Mucosa of descending colon (tissue), 3 donors: Measurements from ENCODE around the gene SORCS2. TPM values are rescaled to one million over a fixed set of nuclear protein-coding genes. Genes with fewer than 3 reads are reported as not detected.

Source experiments
- ATAC-seq: fragments of 200-7000 bp; cut with Tn5 transposase; one replicate; pipeline ENCODE4 v1.9.1; 2020; ENCODE audit warnings: mild to moderate bottlenecking, moderate library complexity
- DNase-seq, 3 donors: peaks; one replicate each; pipeline ENCODE4 v3.0.0-alpha.2; 2020
- H3K36me3 ChIP-seq: fragments of 200-600 bp; one replicate; pipeline ENCODE4 v1.8.0; 2021; ENCODE audit warnings: low read depth, mild to moderate bottlenecking
- H3K4me1 ChIP-seq: fragments of 200-600 bp; one replicate; pipeline ENCODE4 v1.8.0; 2021; ENCODE audit warnings: low read depth, mild to moderate bottlenecking
- H3K4me3 ChIP-seq: fragments of 200-600 bp; one replicate; pipeline ENCODE4 v1.8.0; 2021; ENCODE audit warnings: mild to moderate bottlenecking
- H3K9me3 ChIP-seq: fragments of 200-600 bp; one replicate; pipeline ENCODE4 v1.8.0; 2021; ENCODE audit warnings: mild to moderate bottlenecking
- intact Hi-C, 2 donors: fragments of 100-400 bp; cut with DNase I in 1 of 2; cut with micrococcal nuclease in 1 of 2; formaldehyde crosslinking; loops; one replicate each; pipeline versions ENCODE4 v1.11.0 to v1.11.1; 2022; cut with DNase I, micrococcal nuclease
- total RNA-seq, 3 donors: library from RNA; stranded (reverse); fragmentation: NEBNext Ultra II Directional in 2 of 3; extraction: Animal tissue kit (Norgen Biotek cat#: 25700) in 2 of 3; gene quantifications; one replicate each; pipeline versions ENCODE4 v1.2.1 to v1.2.4, GENCODE V29; 2021 to 2023
- TF ChIP-seq, protein P1 (sequence below): fragments of 200-600 bp; IDR thresholded peaks from one replicate; pipeline ENCODE4 v1.8.0; 2022; ENCODE audit warnings: antibody characterized with exemption, mild to moderate bottlenecking
- donor health status: DM: no; HTN: no; CAD: no; lungs with moderate emphysema.
- donor health status: DM: no; HTN: no; CAD: no.
- donor health status: DM: no; HTN: yes; CAD: no.

SORCS2 gene
- total RNA-seq, 3 donors from 2014 or later, result 0.20 to 3.1 (median 1.5) TPM

DNA sequence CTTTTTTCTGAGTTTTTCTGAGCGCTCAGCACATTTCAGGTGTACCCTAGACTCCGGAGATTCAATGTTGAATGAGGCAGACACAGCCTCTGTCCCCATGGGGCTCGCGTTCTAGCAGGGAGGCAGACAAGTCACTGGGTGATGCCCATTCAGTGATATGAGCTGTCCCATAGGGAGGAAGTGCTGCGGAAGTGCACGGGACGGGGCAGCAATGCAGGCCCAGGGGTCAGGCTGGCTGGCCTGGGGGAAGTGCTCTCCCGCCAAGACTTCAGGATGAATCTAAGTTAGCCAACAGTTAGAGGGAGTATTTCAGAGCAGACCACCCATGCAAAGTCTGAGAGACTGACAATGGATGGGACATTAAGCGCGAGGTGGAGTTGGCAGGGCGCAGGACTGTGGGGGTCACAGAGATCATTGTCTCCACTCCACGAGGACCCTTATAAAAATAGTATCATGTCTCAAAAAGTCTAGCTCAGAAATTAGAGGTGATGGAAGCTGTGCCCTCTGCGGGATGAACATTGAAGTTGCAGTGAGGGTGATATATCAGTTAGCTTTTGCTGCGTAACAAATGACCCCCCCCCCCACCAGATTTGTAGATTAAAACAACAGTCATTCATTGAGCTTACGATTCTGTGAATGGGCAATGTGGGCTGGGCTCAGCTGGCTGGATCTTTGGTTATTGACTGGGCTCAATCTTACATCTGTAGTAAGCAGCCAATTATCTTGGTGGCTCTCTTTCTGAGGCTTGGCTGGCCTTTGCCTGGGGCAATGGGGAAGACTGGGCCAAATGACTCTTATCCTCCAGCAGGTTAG, 226.0 kb downstream of the SORCS2 start:
- no peaks in the 10 kb centered on the region for H3K9me3 ChIP-seq
- H3K36me3 ChIP-seq, result no peaks in the 10 kb centered on the region
- no peaks in the 10 kb centered on the region for H3K4me1 ChIP-seq
- H3K4me3 ChIP-seq, result no peak overlapping the region
- peak in 1 of 3 donors; percentile 10 for DNase-seq
- intact Hi-C loops, result no loop called here
- TF ChIP-seq, protein P1, sequence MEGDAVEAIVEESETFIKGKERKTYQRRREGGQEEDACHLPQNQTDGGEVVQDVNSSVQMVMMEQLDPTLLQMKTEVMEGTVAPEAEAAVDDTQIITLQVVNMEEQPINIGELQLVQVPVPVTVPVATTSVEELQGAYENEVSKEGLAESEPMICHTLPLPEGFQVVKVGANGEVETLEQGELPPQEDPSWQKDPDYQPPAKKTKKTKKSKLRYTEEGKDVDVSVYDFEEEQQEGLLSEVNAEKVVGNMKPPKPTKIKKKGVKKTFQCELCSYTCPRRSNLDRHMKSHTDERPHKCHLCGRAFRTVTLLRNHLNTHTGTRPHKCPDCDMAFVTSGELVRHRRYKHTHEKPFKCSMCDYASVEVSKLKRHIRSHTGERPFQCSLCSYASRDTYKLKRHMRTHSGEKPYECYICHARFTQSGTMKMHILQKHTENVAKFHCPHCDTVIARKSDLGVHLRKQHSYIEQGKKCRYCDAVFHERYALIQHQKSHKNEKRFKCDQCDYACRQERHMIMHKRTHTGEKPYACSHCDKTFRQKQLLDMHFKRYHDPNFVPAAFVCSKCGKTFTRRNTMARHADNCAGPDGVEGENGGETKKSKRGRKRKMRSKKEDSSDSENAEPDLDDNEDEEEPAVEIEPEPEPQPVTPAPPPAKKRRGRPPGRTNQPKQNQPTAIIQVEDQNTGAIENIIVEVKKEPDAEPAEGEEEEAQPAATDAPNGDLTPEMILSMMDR, result no peak
- ATAC-seq, result no peak

DNA sequence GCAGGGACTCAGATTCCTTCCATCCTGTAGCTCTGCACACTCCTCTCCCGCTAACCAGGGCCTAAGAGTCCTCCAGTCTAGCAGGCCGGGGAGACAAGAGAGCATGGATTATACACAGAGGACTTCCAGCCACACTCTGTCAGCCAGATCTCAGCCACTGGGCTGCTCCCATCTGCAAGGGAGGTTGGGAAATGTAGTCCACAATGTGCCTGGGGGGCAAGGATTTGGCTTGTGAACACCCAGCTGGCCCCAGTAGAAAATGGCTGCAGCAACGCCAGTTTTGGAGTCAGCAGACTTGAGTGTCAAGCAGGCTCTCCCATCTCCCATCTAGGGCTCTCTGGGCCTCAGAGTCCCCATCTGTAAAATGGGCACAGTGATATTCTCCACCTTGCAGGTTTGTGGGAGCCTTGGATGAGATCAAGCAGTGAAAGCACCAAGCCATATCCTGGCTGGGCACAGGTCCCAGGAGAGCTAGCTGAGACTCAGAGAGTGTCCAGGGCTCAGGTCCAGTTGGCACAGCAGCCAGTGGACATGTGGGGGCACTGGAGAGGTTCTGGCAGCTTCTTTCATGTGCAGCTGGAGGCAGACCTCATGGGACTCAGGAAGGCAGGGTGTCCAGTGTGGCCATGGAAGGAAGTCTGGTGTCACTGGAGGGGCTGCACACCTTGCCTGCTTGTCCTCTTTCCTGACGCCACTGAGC, 227.8 kb downstream of the SORCS2 start:
- no peak overlapping the region for H3K4me3 ChIP-seq
- no peaks in the 10 kb centered on the region for H3K9me3 ChIP-seq
- no peaks in the 10 kb centered on the region for H3K36me3 ChIP-seq
- TF ChIP-seq, protein P1, result no peak
- ATAC-seq (no peak), DNase-seq (no peak)
- intact Hi-C loops, result no loop called here
- no peaks in the 10 kb centered on the region for H3K4me1 ChIP-seq

DNA sequence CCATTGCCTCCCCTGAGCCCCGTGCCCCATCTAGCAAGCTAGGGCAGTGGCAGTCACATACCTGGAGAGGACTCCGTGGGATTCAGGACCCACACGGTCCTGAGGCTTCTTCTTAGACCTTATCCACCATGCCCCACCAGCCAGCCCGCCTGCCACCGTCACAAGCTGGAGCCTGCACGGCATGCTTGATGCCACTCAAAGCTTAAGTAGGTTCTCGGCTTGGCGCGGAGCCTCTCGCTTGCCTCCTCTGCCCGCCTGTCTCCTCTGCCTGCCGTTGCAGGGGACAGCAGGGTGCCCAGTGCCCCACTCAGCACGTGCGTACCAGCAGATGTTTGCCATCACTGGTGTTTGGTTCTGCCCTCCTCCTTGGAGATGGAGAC, 228.3 kb downstream of the SORCS2 start:
- TF ChIP-seq, protein P1, result no peak
- H3K9me3 ChIP-seq, result no peaks in the 10 kb centered on the region
- DNase-seq (no peak), ATAC-seq (no peak)
- no peak overlapping the region for H3K4me3 ChIP-seq
- intact Hi-C loops, result no loop called here
- no peaks in the 10 kb centered on the region for H3K36me3 ChIP-seq
- no peaks in the 10 kb centered on the region for H3K4me1 ChIP-seq

DNA sequence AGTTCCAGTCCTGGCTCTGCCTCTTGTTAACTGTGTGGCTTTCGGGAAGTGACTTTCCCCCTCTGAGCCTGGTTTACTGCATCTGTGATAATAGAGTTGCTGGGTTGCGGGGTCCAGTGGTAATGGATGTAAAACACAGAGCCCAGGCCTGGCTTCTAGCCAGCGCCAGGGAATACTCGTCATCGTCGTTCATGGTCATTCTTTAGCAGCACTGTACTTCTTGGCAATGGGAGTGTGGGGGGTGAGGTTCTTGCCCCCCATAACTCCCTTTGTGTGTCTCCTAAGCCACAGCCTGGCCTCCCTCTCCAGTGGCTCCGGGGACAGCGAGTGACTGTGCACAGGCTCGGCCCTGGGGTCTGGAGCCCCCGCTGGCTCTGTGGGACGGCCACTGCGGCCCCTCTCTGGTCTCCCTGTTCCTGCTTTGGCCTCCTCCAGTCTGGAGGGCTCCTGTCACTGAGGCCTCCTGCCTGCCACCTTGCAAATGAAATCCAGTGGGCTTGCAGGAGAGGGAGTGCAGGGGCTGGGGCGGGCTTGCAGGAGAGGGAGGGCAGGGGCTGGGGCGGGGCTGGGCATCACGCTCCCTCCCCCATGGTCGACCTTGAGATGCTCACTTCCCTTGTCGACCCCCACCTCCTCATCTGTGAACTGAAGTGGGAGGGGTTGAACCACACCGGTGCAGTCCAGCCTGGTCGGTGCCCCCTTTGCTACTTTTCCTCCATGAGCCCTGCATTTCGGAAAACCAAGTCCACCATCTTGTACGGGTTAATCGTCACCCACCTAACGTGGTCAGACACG, 229.2 kb downstream of the SORCS2 start:
- intact Hi-C loops, result no loop called here
- DNase-seq (no peak), ATAC-seq (no peak)
- TF ChIP-seq, protein P1, result no peak
- H3K36me3 ChIP-seq, result no peaks in the 10 kb centered on the region
- H3K4me3 ChIP-seq, result no peak overlapping the region
- no peaks in the 10 kb centered on the region for H3K4me1 ChIP-seq
- no peaks in the 10 kb centered on the region for H3K9me3 ChIP-seq

DNA sequence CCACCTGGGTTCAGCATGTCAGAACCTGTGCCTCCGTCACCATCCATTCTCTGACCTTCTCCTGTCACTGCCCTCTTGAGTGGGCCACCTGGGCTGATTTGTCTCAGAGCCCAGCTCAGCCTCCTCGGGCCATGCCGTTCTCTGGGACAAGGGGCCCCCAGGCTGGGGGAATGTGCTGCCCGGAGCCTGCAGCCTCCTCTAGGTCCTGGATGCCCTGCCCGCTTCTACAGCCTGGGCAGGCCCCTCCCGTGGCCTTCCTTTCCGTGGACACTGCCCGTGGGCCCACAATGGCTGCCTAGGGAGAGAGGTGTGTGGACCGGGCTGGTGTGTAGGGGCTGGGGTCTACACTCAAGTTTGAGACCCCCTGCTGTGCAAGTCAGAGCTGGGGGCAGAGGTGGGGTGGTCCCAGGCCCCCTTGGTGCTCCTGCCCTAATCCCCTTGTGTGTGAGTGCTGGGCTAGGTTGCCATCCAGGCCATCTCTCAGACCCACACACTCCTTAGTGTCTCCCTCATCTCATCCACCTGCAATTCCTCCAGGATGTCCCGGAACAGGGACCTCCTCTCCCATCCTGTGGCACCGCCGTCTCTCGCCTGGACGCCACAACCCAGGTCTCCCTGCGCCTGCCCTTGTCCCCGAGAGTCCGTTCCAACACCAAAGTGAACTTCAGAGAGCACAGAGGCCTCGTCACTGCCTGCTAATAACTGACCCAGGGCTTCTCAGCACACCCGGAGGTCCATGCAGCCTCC, 230.0 kb downstream of the SORCS2 start:
- H3K9me3 ChIP-seq, result no peaks in the 10 kb centered on the region
- no peak for ATAC-seq
- TF ChIP-seq, protein P1, result no peak
- H3K4me1 ChIP-seq, result no peaks in the 10 kb centered on the region
- intact Hi-C loops, result no loop called here
- H3K36me3 ChIP-seq, result no peaks in the 10 kb centered on the region
- no peak overlapping the region for H3K4me3 ChIP-seq
- DNase-seq, result peak in 1 of 3 donors; percentile 29
